IPS-NIHi7 (cell line): ENCODE measurements around the gene STXBP6.

Source experiments
- DNase-seq: peaks from one replicate; pipeline ENCODE4 v3.0.0; 2012; ENCODE audit warnings: mixed read lengths; ENCODE audit errors: extremely low spot score

Gene STXBP6

GRCh38 chr14:24887623-24888304, 162.2 kb downstream of the STXBP6 start:
- no peak for DNase-seq

- DNase-seq: no peak
Observed at GRCh38 chr14:24885410-24885913, 164.5 kb downstream of the STXBP6 start.

- DNase-seq: no peak
Observed at GRCh38 chr14:24883576-24883975, 166.4 kb downstream of the STXBP6 start.

- no peak for DNase-seq
Observed at GRCh38 chr14:24881116-24881893, 168.6 kb downstream of the STXBP6 start.

- no peak for DNase-seq
Observed at GRCh38 chr14:24880689-24881088, 169.3 kb downstream of the STXBP6 start.

GRCh38 chr14:24879661-24880386, 170.1 kb downstream of the STXBP6 start:
- no peak for DNase-seq

GRCh38 chr14:24876996-24877395, 173.0 kb downstream of the STXBP6 start:
- no peak for DNase-seq

- DNase-seq: no peak
Observed at GRCh38 chr14:24875991-24876878, 173.7 kb downstream of the STXBP6 start.

GRCh38 chr14:24875203-24875838, 174.6 kb downstream of the STXBP6 start:
- DNase-seq: no peak

GRCh38 chr14:24874514-24875202, 175.3 kb downstream of the STXBP6 start:
- no peak for DNase-seq

- no peak for DNase-seq
Observed at GRCh38 chr14:24873551-24873950, 176.4 kb downstream of the STXBP6 start.

GRCh38 chr14:24870949-24871701, 178.8 kb downstream of the STXBP6 start:
- no peak for DNase-seq

GRCh38 chr14:24868389-24868788, 181.6 kb downstream of the STXBP6 start:
- no peak for DNase-seq

GRCh38 chr14:24866067-24866639, 183.8 kb downstream of the STXBP6 start:
- DNase-seq: no peak

- DNase-seq: no peak
Observed at GRCh38 chr14:24863968-24864684, 185.8 kb downstream of the STXBP6 start.

GRCh38 chr14:24861083-24861630, 188.8 kb downstream of the STXBP6 start:
- no peak for DNase-seq

GRCh38 chr14:24859559-24859958, 190.4 kb downstream of the STXBP6 start:
- DNase-seq: no peak

- DNase-seq: no peak
Observed at GRCh38 chr14:24858684-24859083, 191.3 kb downstream of the STXBP6 start.
